K562 (cell line): ENCODE results near the gene EGLN3. TPM values are rescaled to one million over a fixed set of nuclear protein-coding genes. Genes with fewer than 3 reads are reported as not detected.

Experiments used
- ATAC-seq: fragments of 200-7000 bp; cut with Tn5 transposase; 3 replicates; pipeline ENCODE4 v1.9.1; 2020; ENCODE audit warnings: moderate library complexity
- BruUV-seq: library from RNA; stranded (reverse); fragments of 400-500 nt; replicated peaks from 2 replicates; lab custom pipeline; 2021; lab: Mats Ljungman, UMichigan
- CTCF ChIA-PET: fragments of 300-600 bp; formaldehyde crosslinking; extraction: SDS; loops from one replicate; lab custom pipeline; 2021; ENCODE audit warnings: low intra/inter-chr PET ratio; lab: Yijun Ruan, JAX
- POLR2A ChIA-PET: fragments of 300-600, 350-650 bp; sonication (Branson Sonifier 250); formaldehyde crosslinking; extraction: SDS; loops from one replicate; lab custom pipeline; 2021; ENCODE audit warnings: antibody characterized with exemption, inconsistent platforms; lab: Yijun Ruan, JAX
- DNase-seq, 4 experiments: peaks; one replicate each; pipeline versions ENCODE4 v3.0.0 to v3.0.0-alpha.2; 2011 to 2018; ENCODE audit warnings: low spot score in 3 of 4, mixed read lengths in 3 of 4; ENCODE audit errors: extremely low read depth in 1 of 4
- FAIRE-seq: peaks from 2 replicates; lab custom pipeline; 2011; peaks lifted over from hg19 to GRCh38; lab: Jason Lieb, UNC
- H2AFZ ChIP-seq: 2 replicates; pipeline ENCODE4 v1.6.0; 2011; ENCODE audit warnings: low read depth, low read length, control low read depth, inconsistent platforms
- H3K27ac ChIP-seq: fragments of 200-600 bp; 3 replicates; pipeline ENCODE4 v1.8.0; 2011; ENCODE audit warnings: low read depth, mild to moderate bottlenecking, control low read depth, inconsistent platforms, low read length, moderate library complexity, mixed read lengths; ENCODE audit errors: extremely low read depth
- H3K27me3 ChIP-seq, 2 experiments: fragments of 300-600 bp in 1 of 2; 2 replicates in 1 of 2; 3 replicates in 1 of 2; pipeline versions ENCODE4 v1.6.0 to v1.8.0; 2011; ENCODE audit warnings: inconsistent platforms in 2 of 2, low read length in 2 of 2, mild to moderate bottlenecking in 1 of 2, mixed read lengths in 1 of 2, moderate library complexity in 1 of 2; ENCODE audit not compliant: control insufficient read depth in 2 of 2, insufficient read depth in 2 of 2
- H3K36me3 ChIP-seq: fragments of 300-600 bp; 3 replicates; pipeline ENCODE4 v1.8.0; 2011; ENCODE audit warnings: mild to moderate bottlenecking, low read length, inconsistent platforms; ENCODE audit not compliant: control insufficient read depth, insufficient read depth
- H3K4me1 ChIP-seq, 2 experiments: fragments of 200-600 bp in 1 of 2; replicated peaks in 1 of 2; 2 replicates in 1 of 2; 3 replicates in 1 of 2; pipeline versions ENCODE4 v1.5.1 to v1.8.0; 2011; ENCODE audit warnings: inconsistent platforms in 2 of 2, low read length in 2 of 2, mild to moderate bottlenecking in 1 of 2, mixed read lengths in 1 of 2, moderate library complexity in 1 of 2; ENCODE audit not compliant: control insufficient read depth in 2 of 2, insufficient read depth in 2 of 2
- H3K4me2 ChIP-seq: 2 replicates; pipeline ENCODE4 v1.6.1; 2011; ENCODE audit warnings: low read length, control low read depth, inconsistent platforms, mixed read lengths; ENCODE audit not compliant: insufficient read depth
- H3K4me3 ChIP-seq: fragments of 200-600 bp; sonication (generic), shearing (Covaris generic); 2 replicates; pipeline ENCODE4 v1.5.1; 2016; ENCODE audit warnings: control low read depth, inconsistent platforms
- H3K79me2 ChIP-seq: fragments of 200-600 bp; 3 replicates; pipeline ENCODE4 v1.8.0; 2011; ENCODE audit warnings: low read length, inconsistent platforms; ENCODE audit not compliant: control insufficient read depth, insufficient read depth
- H3K9ac ChIP-seq, 2 experiments: 2 replicates each; pipeline versions ENCODE4 v1.6.0 to v1.6.1; 2011; ENCODE audit warnings: low read depth in 2 of 2, low read length in 2 of 2, control low read depth in 1 of 2, inconsistent platforms in 1 of 2, mild to moderate bottlenecking in 1 of 2, mixed read lengths in 1 of 2; ENCODE audit not compliant: insufficient read depth in 1 of 2
- H3K9me1 ChIP-seq: one replicate; pipeline ENCODE4 v1.6.0; 2011; ENCODE audit warnings: inconsistent platforms, mild to moderate bottlenecking, low read length, moderate library complexity; ENCODE audit not compliant: control insufficient read depth, insufficient read depth
- H3K9me3 ChIP-seq: replicated peaks from 2 replicates; pipeline ENCODE4 v1.5.1; 2011; ENCODE audit warnings: low read depth, low read length, inconsistent platforms; ENCODE audit not compliant: control insufficient read depth, insufficient read depth
- H4K20me1 ChIP-seq: replicated peaks from 2 replicates; pipeline ENCODE4 v1.6.1; 2011; ENCODE audit warnings: low read length, inconsistent platforms, mixed read lengths; ENCODE audit not compliant: control insufficient read depth, insufficient read depth
- CEBPB ChIP-seq: fragments of 450-650 bp; IDR thresholded peaks from 2 replicates; pipeline ENCODE4 v1.6.1; 2016; ENCODE audit warnings: missing genetic modification characterization, missing compliant biosample characterization
- CEBPG ChIP-seq, 3 experiments: fragments of 200-800 bp in 1 of 3; sonication (Bioruptor generic) in 1 of 3; sonication (generic) in 1 of 3; formaldehyde crosslinking in 1 of 3; IDR thresholded peaks in 2 of 3; conservative IDR thresholded peaks in 1 of 3; 2 replicates each; pipeline versions ENCODE4 v1.6.1 to v1.8.0; 2016 to 2022; ENCODE audit warnings: missing compliant biosample characterization in 2 of 3, missing genetic modification characterization in 2 of 3, mild to moderate bottlenecking in 1 of 3, missing genetic modification reagents in 1 of 3
- CHCHD3 ChIP-seq: fragments of 250-450 bp; sonication (Bioruptor Pico); IDR thresholded peaks from 2 replicates; pipeline ENCODE4 v2.1.2; 2022; ENCODE audit warnings: mild to moderate bottlenecking
- DDX20 ChIP-seq: fragments of 450-650 bp; IDR thresholded peaks from 2 replicates; pipeline ENCODE4 v1.6.1; 2016; ENCODE audit warnings: missing genetic modification characterization, low read depth, mild to moderate bottlenecking, missing compliant biosample characterization, moderate library complexity
- HNRNPK ChIP-seq: fragments of 200-400 bp; formaldehyde crosslinking; IDR thresholded peaks from one replicate; pipeline ENCODE4 v1.6.1; 2018; ENCODE audit warnings: mild to moderate bottlenecking, low read depth, low read length; ENCODE audit not compliant: poor library complexity, severe bottlenecking
- POLR3G ChIP-seq: IDR thresholded peaks from 2 replicates; pipeline ENCODE4 v1.6.1; 2011; ENCODE audit not compliant: insufficient read length, insufficient replicate concordance; ENCODE audit errors: extremely low read depth
- ZNF41 ChIP-seq: fragments of 250-450 bp; sonication (Bioruptor Pico); conservative IDR thresholded peaks from 2 replicates; pipeline ENCODE4 v1.4.0; 2020; ENCODE audit warnings: mild to moderate bottlenecking
- ZNF77 ChIP-seq: fragments of 250-450 bp; sonication (Bioruptor Pico); IDR thresholded peaks from 2 replicates; pipeline ENCODE4 v1.5.0; 2020
- WGBS: fragments of 100-300 bp; shearing (Covaris generic); methylation state at CpG from one replicate; pipeline ENCODE4 v1.1.6; 2016; ENCODE audit warnings: low coverage, mixed read lengths; ENCODE audit not compliant: insufficient coverage; ENCODE audit errors: missing lambda C conversion rate; 5-methylcytosine and 5-hydroxymethylcytosine counted together
- in situ Hi-C: fragments of 300-500 bp; cut with MboI; formaldehyde crosslinking; loops from 4 replicates; pipeline ENCODE4 v1.15.0; 2018; ENCODE audit warnings: inconsistent platforms, mixed read lengths
- intact Hi-C: fragments of 100-400 bp; cut with micrococcal nuclease; formaldehyde crosslinking; loops from 2 replicates; pipeline ENCODE4 v1.14.2; 2022
- polyA plus RNA-seq, 8 experiments: library from polyadenylated mRNA; depleted of rRNA in 4 of 8; stranded (reverse) in 5 of 8; unstranded in 3 of 8; fragments of >200 nt; fragmentation: Nextera tagmentation in 2 of 8; fragmentation: Illumina TruSeq in 1 of 8; extraction: Ambion mirVana in 2 of 8; extraction: Trizol in 1 of 8; gene quantifications; 2 replicates each; pipeline versions ENCODE4 v1.2.1 to v1.2.3, GENCODE V29; 2011 to 2014; ENCODE audit warnings: inconsistent platforms in 1 of 8, missing spikeins in 1 of 8
- total RNA-seq, 7 experiments: library from RNA; depleted of rRNA in 6 of 7; stranded (reverse); fragments of >200 nt in 6 of 7; fragmentation: Illumina TruSeq in 2 of 7; extraction: Trizol in 2 of 7; gene quantifications; 2 replicates each; pipeline versions ENCODE4 v1.2.1 to v1.2.3, GENCODE V29; 2011 to 2021; ENCODE audit warnings: low replicate concordance in 1 of 7
- TF ChIP-seq, protein P1 (sequence below): sonication (generic); formaldehyde crosslinking; IDR thresholded peaks from 2 replicates; pipeline ENCODE4 v1.8.0; 2022; ENCODE audit warnings: missing genetic modification reagents, mild to moderate bottlenecking, borderline replicate concordance
- TF ChIP-seq, protein P2 (sequence below): fragments of 250-450 bp; sonication (Bioruptor Pico); IDR thresholded peaks from 2 replicates; pipeline ENCODE4 v1.8.0; 2021; ENCODE audit warnings: moderate library complexity, mild to moderate bottlenecking, inconsistent platforms

Gene EGLN3
- total and polyA plus RNA-seq, 9 of the 15 experiments (the other 6 are each of a cell fraction or from before 2014, with no cell fraction given): 2.5 to 87.6 (median 5.8) TPM

GRCh38 chr14:33928895-33929294 is 22.0 kb downstream of the EGLN3 start:
- no peaks in the 10 kb centered on the region for H3K9me3 ChIP-seq
- POLR2A ChIA-PET: interaction anchor here (0.6 to 1.6 kb wide), 3 partner anchors 8 to 70 kb away, joined by 3 to 5 read pairs (median 4); no protein-coding TSS in a partner anchor
- WGBS: 82% methylated on average over 8 of the region's 8 CpGs
- H3K4me2 ChIP-seq: no peak overlapping the region
- H3K27me3 ChIP-seq: no peaks in the 10 kb centered on the region
- ATAC-seq (no peak), FAIRE-seq (no peak), DNase-seq (no peak)
- BruUV-seq: no TSS peak
- CTCF ChIA-PET: no interaction called here
- peaks cover 71% of the 10 kb centered on the region for H3K36me3 ChIP-seq
- peaks cover 6% of the 10 kb centered on the region; the same call in 1 of the 2 replicates for H4K20me1 ChIP-seq
- H3K27ac ChIP-seq: no peak overlapping the region
- H3K79me2 ChIP-seq: peaks cover 51% of the 10 kb centered on the region
- no peak overlapping the region for H3K9ac ChIP-seq
- TF ChIP-seq, protein P1, sequence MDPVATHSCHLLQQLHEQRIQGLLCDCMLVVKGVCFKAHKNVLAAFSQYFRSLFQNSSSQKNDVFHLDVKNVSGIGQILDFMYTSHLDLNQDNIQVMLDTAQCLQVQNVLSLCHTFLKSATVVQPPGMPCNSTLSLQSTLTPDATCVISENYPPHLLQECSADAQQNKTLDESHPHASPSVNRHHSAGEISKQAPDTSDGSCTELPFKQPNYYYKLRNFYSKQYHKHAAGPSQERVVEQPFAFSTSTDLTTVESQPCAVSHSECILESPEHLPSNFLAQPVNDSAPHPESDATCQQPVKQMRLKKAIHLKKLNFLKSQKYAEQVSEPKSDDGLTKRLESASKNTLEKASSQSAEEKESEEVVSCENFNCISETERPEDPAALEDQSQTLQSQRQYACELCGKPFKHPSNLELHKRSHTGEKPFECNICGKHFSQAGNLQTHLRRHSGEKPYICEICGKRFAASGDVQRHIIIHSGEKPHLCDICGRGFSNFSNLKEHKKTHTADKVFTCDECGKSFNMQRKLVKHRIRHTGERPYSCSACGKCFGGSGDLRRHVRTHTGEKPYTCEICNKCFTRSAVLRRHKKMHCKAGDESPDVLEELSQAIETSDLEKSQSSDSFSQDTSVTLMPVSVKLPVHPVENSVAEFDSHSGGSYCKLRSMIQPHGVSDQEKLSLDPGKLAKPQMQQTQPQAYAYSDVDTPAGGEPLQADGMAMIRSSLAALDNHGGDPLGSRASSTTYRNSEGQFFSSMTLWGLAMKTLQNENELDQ (CRISPR knock-in tag): no peak
- TF ChIP-seq ZNF41 (CRISPR knock-in tag) (no peak), ZNF77 (CRISPR knock-in tag) (no peak), POLR3G (no peak), CEBPG (CRISPR knock-in tag; IDR thresholded peaks at IDR 0.05) (no peak), CEBPG (tag; conservative IDR thresholded peaks at IDR 0.05 in 1 of 2, IDR thresholded peaks at IDR 0.05 in 1 of 2) (peak; percentile 45 to 46; a peak in 1 of 4 replicates), DDX20 (no peak), HNRNPK (no peak), CEBPB (tag) (peak; percentile 53), CHCHD3 (CRISPR knock-in tag) (no peak)
- TF ChIP-seq, protein P2, sequence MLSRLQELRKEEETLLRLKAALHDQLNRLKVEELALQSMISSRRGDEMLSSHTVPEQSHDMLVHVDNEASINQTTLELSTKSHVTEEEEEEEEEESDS (CRISPR knock-in tag): no peak
- H3K4me1 ChIP-seq: peaks cover 0 to 17% of the 10 kb centered on the region in 2 experiments; a peak in 3 of 5 replicates
- in situ Hi-C loops: no loop called here
- no peak overlapping the region for H2AFZ ChIP-seq
- intact Hi-C loops: no loop called here
- no peaks in the 10 kb centered on the region for H3K9me1 ChIP-seq
- H3K4me3 ChIP-seq: no peak overlapping the region
